Astrocyte (in vitro differentiated cells and primary cell): ENCODE data around the gene WIZ.
"Not testable (repeated sequence)": the region's sequence is repeated elsewhere in the genome, so short reads cannot be mapped to it uniquely, and the experiment has no call there.

Experiments
- EZH2 ChIP-seq: IDR thresholded peaks from 2 replicates; pipeline ENCODE4 v1.6.1; 2012; ENCODE audit warnings: mild to moderate bottlenecking, low read length, inconsistent platforms; ENCODE audit not compliant: insufficient read depth
- TF ChIP-seq, protein P1 (sequence below): IDR thresholded peaks from 2 replicates; pipeline ENCODE4 v1.5.1; 2011; ENCODE audit warnings: low read depth, mild to moderate bottlenecking, inconsistent platforms, low read length, moderate library complexity; ENCODE audit not compliant: insufficient read depth

DNA sequence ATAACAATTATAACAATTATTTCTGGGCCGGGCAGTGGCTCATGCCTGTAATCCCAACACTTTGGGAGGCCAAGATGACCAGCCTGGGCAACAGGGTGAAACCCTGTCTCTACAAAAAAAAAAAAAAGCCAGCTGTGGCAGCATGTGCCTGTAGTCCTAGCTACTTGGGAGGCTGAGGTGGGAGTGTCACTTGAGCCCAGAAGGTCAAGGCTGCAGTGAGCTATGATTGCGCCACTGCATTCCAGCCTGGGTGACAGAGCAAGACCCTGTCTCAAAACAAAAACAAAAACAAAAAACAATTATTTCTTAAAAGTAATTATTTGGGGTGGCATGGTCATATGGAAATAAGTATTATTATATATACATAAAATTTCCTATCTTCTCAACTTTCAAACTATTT lies 38.4 kb downstream of the WIZ start:
- TF ChIP-seq, protein P1, sequence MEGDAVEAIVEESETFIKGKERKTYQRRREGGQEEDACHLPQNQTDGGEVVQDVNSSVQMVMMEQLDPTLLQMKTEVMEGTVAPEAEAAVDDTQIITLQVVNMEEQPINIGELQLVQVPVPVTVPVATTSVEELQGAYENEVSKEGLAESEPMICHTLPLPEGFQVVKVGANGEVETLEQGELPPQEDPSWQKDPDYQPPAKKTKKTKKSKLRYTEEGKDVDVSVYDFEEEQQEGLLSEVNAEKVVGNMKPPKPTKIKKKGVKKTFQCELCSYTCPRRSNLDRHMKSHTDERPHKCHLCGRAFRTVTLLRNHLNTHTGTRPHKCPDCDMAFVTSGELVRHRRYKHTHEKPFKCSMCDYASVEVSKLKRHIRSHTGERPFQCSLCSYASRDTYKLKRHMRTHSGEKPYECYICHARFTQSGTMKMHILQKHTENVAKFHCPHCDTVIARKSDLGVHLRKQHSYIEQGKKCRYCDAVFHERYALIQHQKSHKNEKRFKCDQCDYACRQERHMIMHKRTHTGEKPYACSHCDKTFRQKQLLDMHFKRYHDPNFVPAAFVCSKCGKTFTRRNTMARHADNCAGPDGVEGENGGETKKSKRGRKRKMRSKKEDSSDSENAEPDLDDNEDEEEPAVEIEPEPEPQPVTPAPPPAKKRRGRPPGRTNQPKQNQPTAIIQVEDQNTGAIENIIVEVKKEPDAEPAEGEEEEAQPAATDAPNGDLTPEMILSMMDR = not testable (repeated sequence)
- not testable (repeated sequence) for TF ChIP-seq EZH2
